Measurements from ENCODE around the gene LRRC23. TPM values are rescaled to one million over a fixed set of nuclear protein-coding genes. Genes with fewer than 3 reads are reported as not detected.

The LRRC23 gene
- total RNA-seq, 4 donors from 2014 or later, result 8.8 to 16.6 (median 13.6) TPM

DNA sequence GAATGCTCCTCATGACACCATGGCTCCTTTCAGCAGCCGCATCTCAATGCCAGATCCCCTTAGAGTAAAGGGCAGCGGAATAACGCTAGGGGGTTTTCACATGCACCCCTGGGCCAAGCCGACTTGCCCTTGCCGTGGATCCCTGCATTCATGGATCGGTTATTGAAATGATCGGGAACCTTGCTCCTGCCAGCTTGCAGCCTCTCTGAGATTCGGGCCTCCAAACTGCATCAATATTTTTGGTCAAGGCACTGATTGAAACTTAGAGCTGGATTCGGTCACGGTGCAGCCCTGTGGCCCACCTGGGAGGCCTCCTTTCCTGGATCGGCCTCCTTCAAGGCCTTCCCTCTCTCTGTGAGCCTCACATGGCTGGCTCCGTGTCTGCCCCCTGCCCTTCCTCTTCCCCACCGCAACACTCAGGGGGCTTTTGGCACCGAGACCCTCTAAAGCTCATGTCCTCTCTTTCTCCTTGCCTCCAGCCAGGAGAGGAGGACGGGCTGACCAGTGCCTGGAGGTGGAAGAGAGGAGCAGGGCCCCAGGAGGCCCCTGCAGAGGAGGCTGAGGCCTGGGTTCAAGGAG lies 48.3 kb downstream of the LRRC23 start:
- H3K4me3 ChIP-seq, result peak overlapping the region in 1 of 2 donors; percentile 43
- H3K36me3 ChIP-seq, result no peaks in the 10 kb centered on the region
- H3K27me3 ChIP-seq, result no peaks in the 10 kb centered on the region
- 80% methylated on average over 2 of the region's 15 CpGs; no CpG with 5 or more reads in 1 of the 2 donors for WGBS, 2 donors (ENCODE audit: low coverage in 1 of 2)
- TF ChIP-seq CTCF (IDR thresholded peaks at IDR 0.05) (no peak), POLR2AphosphoS5 (IDR thresholded peaks at IDR 0.05) (no peak), POLR2A (IDR thresholded peaks at IDR 0.05) (no peak), EP300 (IDR thresholded peaks at IDR 0.05) (no peak)
- H3K9me3 ChIP-seq, result no peaks in the 10 kb centered on the region
- peak overlapping the region in 2 of 4 donors; percentile 31 to 69 for H3K27ac ChIP-seq
- H3K4me1 ChIP-seq, result peaks cover 0 to 8% (median 0%) of the 10 kb centered on the region in 3 donors
- no peak for ATAC-seq

DNA sequence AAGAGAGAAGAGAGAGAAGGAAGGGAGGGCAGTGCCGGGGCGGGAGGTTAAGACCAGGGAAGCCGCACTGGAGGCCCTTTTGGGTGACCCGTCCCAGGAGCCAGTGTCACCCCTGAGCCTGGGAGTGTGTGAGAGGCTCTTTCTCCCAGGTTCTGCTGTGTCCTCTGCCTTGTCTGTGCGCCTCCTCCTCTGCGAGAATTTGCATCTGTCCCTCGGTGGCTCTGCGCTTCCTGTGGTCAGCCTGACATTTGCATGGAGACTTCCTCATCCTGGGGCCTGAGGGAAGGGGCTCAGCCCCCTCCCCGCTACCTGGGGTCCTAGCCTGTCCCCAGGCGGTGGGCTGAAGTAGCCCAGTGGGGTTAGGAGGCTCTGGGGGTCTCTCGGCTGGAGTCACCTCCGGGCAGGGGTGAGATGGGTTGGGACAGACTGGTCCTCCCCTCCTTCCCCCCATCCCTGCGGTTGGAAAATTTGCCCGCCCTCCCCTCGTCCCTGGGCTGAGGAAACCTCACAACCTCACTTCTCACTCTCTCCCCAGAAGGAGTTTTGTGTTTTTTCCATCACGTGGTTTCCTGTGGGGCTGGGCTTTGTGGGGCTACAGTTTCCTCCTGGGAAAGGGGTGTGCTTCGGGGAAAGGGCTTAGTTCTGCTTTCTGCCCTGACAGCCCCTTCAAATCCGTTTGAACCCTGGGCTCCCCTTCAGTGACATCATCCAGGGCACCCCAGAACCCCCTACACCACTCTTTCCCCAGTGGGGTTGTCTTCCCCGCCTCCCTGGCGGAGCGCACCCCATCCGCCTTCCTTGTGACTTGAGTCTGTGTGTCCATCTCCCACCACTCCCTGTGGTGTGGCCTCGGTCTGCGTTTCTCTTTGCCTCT lies 49.1 kb downstream of the LRRC23 start:
- ATAC-seq, result peak; percentile 54
- WGBS, 2 donors (ENCODE audit: low coverage in 1 of 2), result 43 to 51% methylated on average over 10 to 13 of the region's 24 CpGs
- Histone ChIP-seq H3K9me3 (no peaks in the 10 kb centered on the region), H3K27me3 (no peaks in the 10 kb centered on the region), H3K4me1 (peaks cover 0 to 13% (median 0%) of the 10 kb centered on the region in 3 donors), H3K4me3 (peak overlapping the region in 1 of 2 donors; percentile 43), H3K36me3 (no peaks in the 10 kb centered on the region), H3K27ac (peak overlapping the region in 2 of 4 donors; percentile 31 to 69)
- no peak for TF ChIP-seq POLR2AphosphoS5 (IDR thresholded peaks at IDR 0.05)
- no peak for TF ChIP-seq POLR2A (IDR thresholded peaks at IDR 0.05)
- no peak for TF ChIP-seq CTCF (IDR thresholded peaks at IDR 0.05)
- no peak for TF ChIP-seq EP300 (IDR thresholded peaks at IDR 0.05)

DNA sequence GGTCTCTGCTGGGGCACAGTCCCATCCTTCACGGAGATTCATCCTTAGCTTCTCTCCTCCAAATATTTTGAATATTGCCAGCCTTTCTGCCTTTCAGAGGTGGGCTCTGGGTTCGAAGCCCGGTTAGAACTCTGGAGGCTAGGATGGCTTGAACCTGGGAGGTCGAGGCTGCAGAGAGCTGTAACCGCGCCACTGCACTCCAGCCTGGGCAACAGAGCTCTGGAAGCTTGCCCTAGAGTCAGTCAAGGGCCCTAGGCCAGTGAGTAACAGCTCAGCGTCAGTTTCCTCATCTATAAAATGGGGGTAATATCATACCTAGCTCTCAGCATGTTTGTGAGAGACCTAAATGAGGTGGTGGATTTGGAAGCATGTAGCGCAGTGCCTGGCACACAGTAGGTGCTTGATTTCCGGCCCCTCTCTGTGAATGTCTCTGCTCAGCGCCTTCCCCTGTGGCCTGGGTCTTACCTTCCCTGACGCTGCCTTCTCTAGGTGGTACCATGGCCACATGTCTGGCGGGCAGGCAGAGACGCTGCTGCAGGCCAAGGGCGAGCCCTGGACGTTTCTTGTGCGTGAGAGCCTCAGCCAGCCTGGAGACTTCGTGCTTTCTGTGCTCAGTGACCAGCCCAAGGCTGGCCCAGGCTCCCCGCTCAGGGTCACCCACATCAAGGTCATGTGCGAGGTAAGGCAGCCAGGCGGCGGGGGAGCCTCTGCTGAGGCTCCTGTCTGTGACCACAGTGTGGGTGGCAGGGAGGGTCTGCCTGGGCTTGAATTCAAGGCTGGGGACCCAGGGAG lies 49.9 kb downstream of the LRRC23 start:
- Histone ChIP-seq H3K36me3 (no peaks in the 10 kb centered on the region), H3K27me3 (no peaks in the 10 kb centered on the region), H3K27ac (peak overlapping the region in 1 of 4 donors; percentile 40), H3K4me3 (no peak overlapping the region), H3K9me3 (no peaks in the 10 kb centered on the region), H3K4me1 (peaks cover 0 to 20% (median 0%) of the 10 kb centered on the region in 3 donors)
- no peak for ATAC-seq
- TF ChIP-seq CTCF (IDR thresholded peaks at IDR 0.05) (no peak), POLR2AphosphoS5 (IDR thresholded peaks at IDR 0.05) (no peak), POLR2A (IDR thresholded peaks at IDR 0.05) (no peak), EP300 (IDR thresholded peaks at IDR 0.05) (no peak)
- WGBS, 2 donors (ENCODE audit: low coverage in 1 of 2), result 55 to 72% methylated on average over 2 to 6 of the region's 21 CpGs

DNA sequence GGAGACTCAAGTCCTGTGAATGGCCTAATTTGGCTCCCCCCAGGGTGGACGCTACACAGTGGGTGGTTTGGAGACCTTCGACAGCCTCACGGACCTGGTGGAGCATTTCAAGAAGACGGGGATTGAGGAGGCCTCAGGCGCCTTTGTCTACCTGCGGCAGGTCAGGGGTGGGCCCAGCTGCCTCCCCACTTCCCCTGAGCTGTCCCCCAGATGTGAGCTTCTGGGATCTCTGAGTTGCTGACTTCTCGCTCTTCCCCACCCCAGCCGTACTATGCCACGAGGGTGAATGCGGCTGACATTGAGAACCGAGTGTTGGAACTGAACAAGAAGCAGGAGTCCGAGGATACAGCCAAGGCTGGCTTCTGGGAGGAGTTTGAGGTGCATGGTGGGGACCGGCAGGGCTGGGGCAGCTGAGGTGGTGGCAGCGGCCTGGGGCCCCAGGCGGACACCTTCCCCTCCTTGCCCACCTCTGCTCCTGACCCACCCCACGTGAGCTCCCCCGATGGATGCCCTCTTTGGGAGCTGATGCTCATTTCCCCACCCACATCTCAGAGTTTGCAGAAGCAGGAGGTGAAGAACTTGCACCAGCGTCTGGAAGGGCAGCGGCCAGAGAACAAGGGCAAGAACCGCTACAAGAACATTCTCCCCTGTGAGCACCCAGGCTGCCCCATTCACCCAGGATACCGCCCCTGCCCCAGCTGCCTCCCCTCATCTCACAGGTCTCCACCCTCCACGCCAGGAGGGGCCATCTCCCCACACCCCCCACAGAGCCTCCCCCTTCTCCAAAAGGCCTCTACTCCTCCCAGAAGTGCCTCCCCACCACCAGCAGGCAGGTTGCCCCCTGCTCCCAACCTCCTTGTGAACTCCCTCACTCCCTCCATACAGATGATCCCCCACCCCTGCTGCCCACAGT lies 50.7 kb downstream of the LRRC23 start:
- H3K4me3 ChIP-seq, result no peak overlapping the region

More for the DNA sequence above, 50.7 kb downstream of the LRRC23 start:
- Histone ChIP-seq H3K4me1 (peaks cover 0 to 28% (median 0%) of the 10 kb centered on the region in 3 donors), H3K36me3 (no peaks in the 10 kb centered on the region), H3K9me3 (no peaks in the 10 kb centered on the region), H3K27me3 (no peaks in the 10 kb centered on the region), H3K27ac (no peak overlapping the region)
- no peak for ATAC-seq
- WGBS, 2 donors (ENCODE audit: low coverage in 1 of 2), result 73 to 90% methylated on average over 3 to 4 of the region's 22 CpGs
- no peak for TF ChIP-seq CTCF (IDR thresholded peaks at IDR 0.05)
- TF ChIP-seq POLR2A (IDR thresholded peaks at IDR 0.05), result no peak
- TF ChIP-seq POLR2AphosphoS5 (IDR thresholded peaks at IDR 0.05), result no peak
- no peak for TF ChIP-seq EP300 (IDR thresholded peaks at IDR 0.05)
